ENCODE data around the gene KNDC1.

GRCh38 chr10:133261726-133262325, 101.8 kb downstream of the KNDC1 start:
- TF ChIP-seq POLR2AphosphoS5 (IDR thresholded peaks at IDR 0.05) = peak; percentile 64 to 75 (median 72)
- TF ChIP-seq CTCF (IDR thresholded peaks at IDR 0.05 in 8 of 11, conservative IDR thresholded peaks at IDR 0.05 in 3 of 11) = no peak
- TF ChIP-seq POLR2A (IDR thresholded peaks at IDR 0.05) = peak in 1 of 3 donors; percentile 32
